GM12878 (cell line): ENCODE measurements around the gene B3GALT4. TPM values are rescaled to one million over a fixed set of nuclear protein-coding genes. Genes with fewer than 3 reads are reported as not detected.

Experiments used
- ATAC-seq: fragments of 200-7000 bp; cut with Tn5 transposase; 3 replicates; pipeline ENCODE4 v1.9.1; 2020; ENCODE audit warnings: mild to moderate bottlenecking, moderate library complexity
- BruUV-seq: library from RNA; stranded (reverse); fragments of 400-500 nt; replicated peaks from 2 replicates; lab custom pipeline; 2021; lab: Mats Ljungman, UMichigan
- CTCF ChIA-PET: fragments of 300-600 bp; sonication (Branson Sonifier 250); formaldehyde crosslinking; extraction: SDS; loops from one replicate; lab custom pipeline; 2021; ENCODE audit warnings: inconsistent platforms; lab: Yijun Ruan, JAX
- POLR2A ChIA-PET: fragments of 350-600 bp; formaldehyde crosslinking; extraction: SDS; loops from one replicate; lab custom pipeline; 2021; ENCODE audit warnings: inconsistent platforms; lab: Charles Lee
- RAD21 ChIA-PET: fragments of 300-600 bp; sonication (Branson Sonifier 250); formaldehyde crosslinking; loops from one replicate; lab custom pipeline; 2023; ENCODE audit warnings: antibody characterized with exemption; ENCODE audit not compliant: unreplicated experiment; lab: Charles Lee
- SMC1A ChIA-PET: fragments of 300-600 bp; sonication (Branson Sonifier 250); formaldehyde crosslinking; loops from one replicate; lab custom pipeline; 2023; ENCODE audit not compliant: unreplicated experiment, uncharacterized antibody; lab: Charles Lee
- DNase-seq: peaks from one replicate; pipeline ENCODE4 v3.0.0-alpha.2; 2011; ENCODE audit warnings: low read depth, low spot score
- FAIRE-seq: peaks from 3 replicates; lab custom pipeline; 2011; peaks lifted over from hg19 to GRCh38; lab: Jason Lieb, UNC
- H2AFZ ChIP-seq: 2 replicates; pipeline ENCODE4 v1.6.0; 2011; ENCODE audit warnings: low read depth, low read length, control low read depth; ENCODE audit not compliant: control insufficient read depth
- H3K27ac ChIP-seq: 2 replicates; pipeline ENCODE4 v1.5.1; 2011; ENCODE audit warnings: control low read depth; ENCODE audit not compliant: control insufficient read depth, insufficient read depth
- H3K27me3 ChIP-seq, 2 experiments: replicated peaks in 1 of 2; 2 replicates each; pipeline versions ENCODE4 v1.6.0 to v1.6.1; 2011; ENCODE audit warnings: low read length in 1 of 2; ENCODE audit not compliant: control insufficient read depth in 2 of 2, insufficient read depth in 2 of 2
- H3K36me3 ChIP-seq, 2 experiments: 2 replicates each; pipeline ENCODE4 v1.5.1; 2011; ENCODE audit warnings: low read length in 1 of 2; ENCODE audit not compliant: control insufficient read depth in 2 of 2, insufficient read depth in 2 of 2
- H3K4me1 ChIP-seq: 2 replicates; pipeline ENCODE4 v1.6.1; 2011; ENCODE audit warnings: mild to moderate bottlenecking, low read length, moderate library complexity, mixed read lengths; ENCODE audit not compliant: control insufficient read depth, insufficient read depth
- H3K4me2 ChIP-seq: 2 replicates; pipeline ENCODE4 v1.6.0; 2011; ENCODE audit warnings: control low read depth; ENCODE audit not compliant: control insufficient read depth, insufficient read depth
- H3K4me3 ChIP-seq: fragments of 200-600 bp; sonication (generic); 2 replicates; pipeline ENCODE4 v1.5.1; 2016
- H3K79me2 ChIP-seq: 2 replicates; pipeline ENCODE4 v1.6.0; 2011; ENCODE audit warnings: low read length; ENCODE audit not compliant: control insufficient read depth, insufficient read depth
- H3K9ac ChIP-seq: 2 replicates; pipeline ENCODE4 v1.8.0; 2011; ENCODE audit warnings: low read length, control low read depth, mixed read lengths; ENCODE audit not compliant: control insufficient read depth, insufficient read depth
- H3K9me3 ChIP-seq: replicated peaks from 3 replicates; pipeline ENCODE4 v1.5.1; 2011; ENCODE audit warnings: mild to moderate bottlenecking, low read length; ENCODE audit not compliant: control insufficient read depth, insufficient read depth
- H4K20me1 ChIP-seq: 2 replicates; pipeline ENCODE4 v1.6.0; 2011; ENCODE audit not compliant: control insufficient read depth, insufficient read depth
- HDAC2 ChIP-seq: fragments of 200-600 bp; sonication (generic); IDR thresholded peaks from 2 replicates; pipeline ENCODE4 v1.6.1; 2017
- NFYA ChIP-seq: IDR thresholded peaks from 2 replicates; pipeline ENCODE4 v1.6.1; 2011; ENCODE audit warnings: low read depth, mild to moderate bottlenecking, low read length, improper control_type of control experiment, borderline replicate concordance
- PKNOX1 ChIP-seq: fragments of 450-650 bp; IDR thresholded peaks from 2 replicates; pipeline ENCODE4 v1.6.1; 2016; ENCODE audit warnings: mild to moderate bottlenecking
- RAD51 ChIP-seq: fragments of 450-650 bp; IDR thresholded peaks from 2 replicates; pipeline ENCODE4 v1.6.1; 2016; ENCODE audit warnings: moderate library complexity, mild to moderate bottlenecking, inconsistent platforms
- TAF1 ChIP-seq: IDR thresholded peaks from 2 replicates; pipeline ENCODE4 v1.6.1; 2011; ENCODE audit warnings: mild to moderate bottlenecking, low read depth, low read length, borderline replicate concordance
- WGBS: methylation state at CpG from one replicate; pipeline ENCODE4 v1.1.6; 2016; ENCODE audit warnings: low lambda C conversion rate; ENCODE audit not compliant: insufficient replicate concordance, insufficient coverage; ENCODE audit errors: missing lambda C conversion rate; 5-methylcytosine and 5-hydroxymethylcytosine counted together
- in situ Hi-C: fragments of 300-500 bp; cut with MboI; formaldehyde crosslinking; loops from 9 replicates; pipeline ENCODE4 v1.14.3; 2018; ENCODE audit warnings: mixed read lengths
- intact Hi-C: fragments of 100-400 bp; cut with micrococcal nuclease; formaldehyde crosslinking; loops from one replicate; pipeline ENCODE4 v1.14.2; 2022; ENCODE audit not compliant: unreplicated experiment
- polyA plus RNA-seq, 11 experiments: library from polyadenylated mRNA; depleted of rRNA in 4 of 11; unstranded in 6 of 11; stranded (reverse) in 5 of 11; fragments of >200 nt; fragmentation: Nextera tagmentation in 4 of 11; fragmentation: Illumina TruSeq in 1 of 11; extraction: Ambion mirVana in 4 of 11; extraction: Trizol in 1 of 11; gene quantifications; 1 replicate in 1 of 11; 2 replicates in 10 of 11; pipeline versions ENCODE4 v1.2.1 to v1.2.3, GENCODE V29; 2011 to 2016; ENCODE audit warnings: inconsistent platforms in 2 of 11, missing spikeins in 2 of 11, low read depth in 1 of 11
- total RNA-seq, 4 experiments: library from RNA; depleted of rRNA in 3 of 4; stranded (reverse); fragments of >200 nt in 3 of 4; fragmentation: Illumina TruSeq in 1 of 4; extraction: Trizol in 1 of 4; gene quantifications; 2 replicates each; pipeline versions ENCODE4 v1.2.1 to v1.2.3, GENCODE V29; 2013 to 2021

Gene B3GALT4
- total and polyA plus RNA-seq, 10 of the 15 experiments (the other 5 are each of a cell fraction or from before 2014, with no cell fraction given) = 0.27 to 8.2 (median 2.6) TPM

- peaks cover 2 to 3% of the 10 kb centered on the region in 2 experiments; a peak in 2 of 4 replicates for H3K27me3 ChIP-seq
- H3K4me2 ChIP-seq = no peak overlapping the region
- intact Hi-C loops = no loop called here
- FAIRE-seq (no peak), ATAC-seq (no peak), DNase-seq (no peak)
- no peak overlapping the region for H3K9ac ChIP-seq
- H3K27ac ChIP-seq = no peak overlapping the region
- TF ChIP-seq PKNOX1 (no peak), TAF1 (no peak), NFYA (no peak), RAD51 (no peak)
- H3K4me3 ChIP-seq = no peak overlapping the region
- H3K4me1 ChIP-seq = no peaks in the 10 kb centered on the region
- ChIA-PET SMC1A (no interaction called here), CTCF (interaction anchor here (0.6 to 1.8 kb wide), 3 partner anchors 13 to 109 kb away, joined by 3 to 6 read pairs (median 4); no protein-coding TSS in a partner anchor), POLR2A (interaction anchor here (1.5 kb wide), 1 partner anchor 26 kb away, joined by 5 read pairs; the partner anchor contains the start of gene RING1), RAD21 (interaction anchor here (2.6 kb wide), 1 partner anchor 14 kb away, joined by 6 read pairs; no protein-coding TSS in a partner anchor)
- no peak overlapping the region for H2AFZ ChIP-seq
- no peaks in the 10 kb centered on the region for H3K79me2 ChIP-seq
- WGBS = 19% methylated on average over 6 of the region's 6 CpGs
- in situ Hi-C loops = no loop called here
- H4K20me1 ChIP-seq = no peaks in the 10 kb centered on the region
- no peaks in the 10 kb centered on the region for H3K36me3 ChIP-seq
- no TSS peak for BruUV-seq
- no peaks in the 10 kb centered on the region for H3K9me3 ChIP-seq
Observed at GRCh38 chr6:33235221-33235634, 41.7 kb upstream of the B3GALT4 start.

- no peak for ATAC-seq
- H3K4me2 ChIP-seq = no peak overlapping the region
- POLR2A ChIA-PET = interaction anchor here (0.7 kb wide), 1 partner anchor 131 kb away, joined by 4 read pairs; no protein-coding TSS in a partner anchor
- TF ChIP-seq HDAC2 = no peak
- TF ChIP-seq, all 136 proteins: peak for 0
- no peak overlapping the region for H3K4me3 ChIP-seq
- H3K9me3 ChIP-seq = no peaks in the 10 kb centered on the region
- peaks cover 2 to 3% of the 10 kb centered on the region in 2 experiments; a peak in 2 of 4 replicates for H3K27me3 ChIP-seq
- no peak overlapping the region for H2AFZ ChIP-seq
- ChIA-PET CTCF (interaction anchor here (1.1 to 1.8 kb wide), 2 partner anchors 12 to 83 kb away, joined by 3 to 6 read pairs; no protein-coding TSS in a partner anchor), RAD21 (interaction anchor here (2.6 kb wide), 1 partner anchor 13 kb away, joined by 6 read pairs; no protein-coding TSS in a partner anchor), SMC1A (no interaction called here)
- DNase-seq (no peak), FAIRE-seq (no peak)
- H4K20me1 ChIP-seq = no peaks in the 10 kb centered on the region
- intact Hi-C loops = no loop called here
- H3K9ac ChIP-seq = no peak overlapping the region
- no peaks in the 10 kb centered on the region for H3K79me2 ChIP-seq
- in situ Hi-C loops = no loop called here
- H3K27ac ChIP-seq = no peak overlapping the region
- no peaks in the 10 kb centered on the region for H3K4me1 ChIP-seq
- H3K36me3 ChIP-seq = no peaks in the 10 kb centered on the region
- BruUV-seq = no TSS peak
Observed at GRCh38 chr6:33236328-33236727, 40.6 kb upstream of the B3GALT4 start.
